Neural cell (in vitro differentiated cells): Measurements from ENCODE around the gene FUT7. TPM values are rescaled to one million over a fixed set of nuclear protein-coding genes. Genes with fewer than 3 reads are reported as not detected.

Experiments used
- H2AFZ ChIP-seq: fragments of 200-600, 300-800 bp; sonication (generic), shearing (Covaris generic); 2 replicates; pipeline ENCODE4 v1.6.0; 2014; ENCODE audit warnings: low read depth, mild to moderate bottlenecking, antibody characterized with exemption, low read length, moderate library complexity
- H3F3A ChIP-seq: fragments of 200-600 bp; shearing (Covaris generic); 2 replicates; pipeline ENCODE4 v1.6.1; 2016; ENCODE audit warnings: mild to moderate bottlenecking, moderate library complexity, mixed read lengths, antibody characterized with exemption, low read length; ENCODE audit not compliant: insufficient read depth, poor library complexity, severe bottlenecking
- H3K27ac ChIP-seq: fragments of 200-600, 300-800 bp; sonication (generic), shearing (Covaris generic); 2 replicates; pipeline ENCODE4 v1.5.1; 2014; ENCODE audit warnings: mild to moderate bottlenecking, low read length, moderate library complexity
- H3K27me3 ChIP-seq: fragments of 300-800, 200-600 bp; sonication (generic), shearing (Covaris generic); 2 replicates; pipeline ENCODE4 v1.6.0; 2014; ENCODE audit warnings: mild to moderate bottlenecking, low read depth, low read length, moderate library complexity; ENCODE audit not compliant: insufficient read depth
- H3K36me3 ChIP-seq: fragments of 300-800, 200-600 bp; sonication (generic), shearing (Covaris generic); 2 replicates; pipeline ENCODE4 v1.5.1; 2014; ENCODE audit warnings: mild to moderate bottlenecking, antibody characterized with exemption, low read length, moderate library complexity; ENCODE audit not compliant: insufficient read depth
- H3K4me2 ChIP-seq: fragments of 300-800, 200-600 bp; sonication (generic), shearing (Covaris generic); 2 replicates; pipeline ENCODE4 v1.6.0; 2014; ENCODE audit warnings: mild to moderate bottlenecking, low read length
- H3K4me3 ChIP-seq: fragments of 300-800, 200-600 bp; sonication (generic), shearing (Covaris generic); 2 replicates; pipeline ENCODE4 v1.5.1; 2014; ENCODE audit warnings: mild to moderate bottlenecking, low read length, moderate library complexity
- H3K79me2 ChIP-seq: fragments of 200-600 bp; shearing (Covaris generic); replicated peaks from 2 replicates; pipeline ENCODE4 v1.6.0; 2014; ENCODE audit warnings: mild to moderate bottlenecking, low read length, moderate library complexity; ENCODE audit not compliant: insufficient read depth
- H3K9ac ChIP-seq: fragments of 300-800, 200-600 bp; sonication (generic), shearing (Covaris generic); 2 replicates; pipeline ENCODE4 v1.6.1; 2016; ENCODE audit warnings: mild to moderate bottlenecking, low read length, mixed read lengths
- H3K9me2 ChIP-seq: fragments of 200-600 bp; shearing (Covaris generic); 2 replicates; pipeline ENCODE4 v1.6.1; 2016; ENCODE audit warnings: mild to moderate bottlenecking, low read length, mixed read lengths; ENCODE audit not compliant: insufficient read depth
- H3K9me3 ChIP-seq: fragments of 200-600, 300-800 bp; sonication (generic), shearing (Covaris generic); 2 replicates; pipeline ENCODE4 v1.6.1; 2016; ENCODE audit warnings: mild to moderate bottlenecking, mixed run types, low read length, moderate library complexity, mixed read lengths
- H4K20me1 ChIP-seq: fragments of 200-600 bp; shearing (Covaris generic); 2 replicates; pipeline ENCODE4 v1.6.1; 2016; ENCODE audit warnings: mild to moderate bottlenecking, mixed run types; ENCODE audit not compliant: insufficient read depth
- EP300 ChIP-seq: fragments of 450-650 bp; conservative IDR thresholded peaks from 2 replicates; pipeline ENCODE4 v1.6.1; 2014; ENCODE audit warnings: antibody characterized with exemption, mild to moderate bottlenecking, moderate library complexity; ENCODE audit not compliant: poor library complexity, severe bottlenecking
- EZH2 ChIP-seq: fragments of 200-600, 300-800 bp; shearing (Covaris generic), sonication (generic); IDR thresholded peaks from 2 replicates; pipeline ENCODE4 v1.6.1; 2014; ENCODE audit warnings: antibody characterized with exemption, low read length, borderline replicate concordance, mild to moderate bottlenecking; ENCODE audit not compliant: insufficient read depth, poor library complexity, severe bottlenecking
- MXI1 ChIP-seq: fragments of 450-650 bp; conservative IDR thresholded peaks from 2 replicates; pipeline ENCODE4 v1.6.1; 2014; ENCODE audit warnings: antibody characterized with exemption, mild to moderate bottlenecking; ENCODE audit not compliant: poor library complexity, severe bottlenecking
- POLR2AphosphoS5 ChIP-seq: IDR thresholded peaks from 2 replicates; pipeline ENCODE4 v1.6.1; 2012
- RAD21 ChIP-seq: fragments of 450-650 bp; conservative IDR thresholded peaks from 2 replicates; pipeline ENCODE4 v1.6.1; 2014; ENCODE audit warnings: antibody characterized with exemption, mild to moderate bottlenecking, moderate library complexity
- SMC3 ChIP-seq: fragments of 450-650 bp; conservative IDR thresholded peaks from 2 replicates; pipeline ENCODE4 v1.6.1; 2014; ENCODE audit warnings: antibody characterized with exemption, mild to moderate bottlenecking, moderate library complexity; ENCODE audit not compliant: poor library complexity
- TAF1 ChIP-seq: IDR thresholded peaks from 2 replicates; pipeline ENCODE4 v1.6.1; 2012; ENCODE audit warnings: low read depth
- polyA plus RNA-seq: library from polyadenylated mRNA; depleted of rRNA; stranded (reverse); fragments of >200 nt; gene quantifications from 2 replicates; pipeline ENCODE4 v1.2.3, GENCODE V29; 2014
- TF ChIP-seq, protein P1 (sequence below): IDR thresholded peaks from 2 replicates; pipeline ENCODE4 v1.6.1; 2012; ENCODE audit warnings: borderline replicate concordance
- TF ChIP-seq, protein P2 (sequence below): fragments of 450-650 bp; IDR thresholded peaks from 2 replicates; pipeline ENCODE4 v1.5.1; 2014; ENCODE audit warnings: antibody characterized with exemption, mild to moderate bottlenecking, moderate library complexity; ENCODE audit not compliant: poor library complexity, severe bottlenecking

Gene FUT7
- polyA plus RNA-seq, 1 donor from 2014 or later, result 0.69 TPM

DNA sequence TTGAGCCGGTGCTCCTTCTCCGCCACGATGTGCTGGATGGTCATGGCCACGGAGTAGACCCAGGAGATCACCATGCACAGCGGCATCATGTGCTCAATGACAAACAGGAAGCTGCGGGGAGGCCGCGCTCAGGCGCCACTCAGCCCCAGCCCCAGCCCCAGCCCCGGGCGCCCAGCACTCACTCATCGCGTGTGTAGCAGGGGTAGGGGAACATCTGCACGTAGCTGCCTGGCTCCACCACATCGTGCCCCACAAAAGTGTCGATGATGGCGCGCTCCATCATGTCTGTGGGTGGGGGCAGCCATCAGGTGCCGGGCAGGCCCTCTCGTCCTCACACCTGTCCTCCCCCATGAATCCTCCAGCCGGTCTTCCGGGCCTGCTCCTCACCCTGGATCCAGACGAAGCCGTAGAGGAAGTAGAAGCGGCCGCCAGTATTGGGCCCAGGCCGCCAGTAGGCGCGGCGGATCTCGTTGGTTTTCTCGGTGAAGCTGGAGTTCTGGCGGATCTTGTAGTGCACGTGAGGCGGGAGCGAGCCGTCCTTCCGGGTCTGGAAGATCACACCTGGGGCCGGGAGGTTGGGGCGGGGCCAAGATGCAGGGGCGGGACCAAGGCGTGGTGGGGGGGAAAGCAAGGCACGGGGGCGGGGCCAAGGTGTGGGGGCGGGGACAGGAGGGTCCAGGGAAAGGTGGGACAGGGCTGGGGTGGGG, 13.9 kb downstream of the FUT7 start:
- no peaks in the 10 kb centered on the region for H3K79me2 ChIP-seq
- no peak overlapping the region for H3K4me2 ChIP-seq
- TF ChIP-seq MXI1 (no peak), POLR2AphosphoS5 (no peak), EZH2 (no peak), SMC3 (no peak), RAD21 (no peak), EP300 (no peak), TAF1 (no peak)
- TF ChIP-seq, protein P1, sequence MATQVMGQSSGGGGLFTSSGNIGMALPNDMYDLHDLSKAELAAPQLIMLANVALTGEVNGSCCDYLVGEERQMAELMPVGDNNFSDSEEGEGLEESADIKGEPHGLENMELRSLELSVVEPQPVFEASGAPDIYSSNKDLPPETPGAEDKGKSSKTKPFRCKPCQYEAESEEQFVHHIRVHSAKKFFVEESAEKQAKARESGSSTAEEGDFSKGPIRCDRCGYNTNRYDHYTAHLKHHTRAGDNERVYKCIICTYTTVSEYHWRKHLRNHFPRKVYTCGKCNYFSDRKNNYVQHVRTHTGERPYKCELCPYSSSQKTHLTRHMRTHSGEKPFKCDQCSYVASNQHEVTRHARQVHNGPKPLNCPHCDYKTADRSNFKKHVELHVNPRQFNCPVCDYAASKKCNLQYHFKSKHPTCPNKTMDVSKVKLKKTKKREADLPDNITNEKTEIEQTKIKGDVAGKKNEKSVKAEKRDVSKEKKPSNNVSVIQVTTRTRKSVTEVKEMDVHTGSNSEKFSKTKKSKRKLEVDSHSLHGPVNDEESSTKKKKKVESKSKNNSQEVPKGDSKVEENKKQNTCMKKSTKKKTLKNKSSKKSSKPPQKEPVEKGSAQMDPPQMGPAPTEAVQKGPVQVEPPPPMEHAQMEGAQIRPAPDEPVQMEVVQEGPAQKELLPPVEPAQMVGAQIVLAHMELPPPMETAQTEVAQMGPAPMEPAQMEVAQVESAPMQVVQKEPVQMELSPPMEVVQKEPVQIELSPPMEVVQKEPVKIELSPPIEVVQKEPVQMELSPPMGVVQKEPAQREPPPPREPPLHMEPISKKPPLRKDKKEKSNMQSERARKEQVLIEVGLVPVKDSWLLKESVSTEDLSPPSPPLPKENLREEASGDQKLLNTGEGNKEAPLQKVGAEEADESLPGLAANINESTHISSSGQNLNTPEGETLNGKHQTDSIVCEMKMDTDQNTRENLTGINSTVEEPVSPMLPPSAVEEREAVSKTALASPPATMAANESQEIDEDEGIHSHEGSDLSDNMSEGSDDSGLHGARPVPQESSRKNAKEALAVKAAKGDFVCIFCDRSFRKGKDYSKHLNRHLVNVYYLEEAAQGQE, result no peak
- TF ChIP-seq, protein P2, sequence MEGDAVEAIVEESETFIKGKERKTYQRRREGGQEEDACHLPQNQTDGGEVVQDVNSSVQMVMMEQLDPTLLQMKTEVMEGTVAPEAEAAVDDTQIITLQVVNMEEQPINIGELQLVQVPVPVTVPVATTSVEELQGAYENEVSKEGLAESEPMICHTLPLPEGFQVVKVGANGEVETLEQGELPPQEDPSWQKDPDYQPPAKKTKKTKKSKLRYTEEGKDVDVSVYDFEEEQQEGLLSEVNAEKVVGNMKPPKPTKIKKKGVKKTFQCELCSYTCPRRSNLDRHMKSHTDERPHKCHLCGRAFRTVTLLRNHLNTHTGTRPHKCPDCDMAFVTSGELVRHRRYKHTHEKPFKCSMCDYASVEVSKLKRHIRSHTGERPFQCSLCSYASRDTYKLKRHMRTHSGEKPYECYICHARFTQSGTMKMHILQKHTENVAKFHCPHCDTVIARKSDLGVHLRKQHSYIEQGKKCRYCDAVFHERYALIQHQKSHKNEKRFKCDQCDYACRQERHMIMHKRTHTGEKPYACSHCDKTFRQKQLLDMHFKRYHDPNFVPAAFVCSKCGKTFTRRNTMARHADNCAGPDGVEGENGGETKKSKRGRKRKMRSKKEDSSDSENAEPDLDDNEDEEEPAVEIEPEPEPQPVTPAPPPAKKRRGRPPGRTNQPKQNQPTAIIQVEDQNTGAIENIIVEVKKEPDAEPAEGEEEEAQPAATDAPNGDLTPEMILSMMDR, result no peak
- H3K27ac ChIP-seq, result no peak overlapping the region
- H2AFZ ChIP-seq, result no peak overlapping the region
- H3K9me3 ChIP-seq, result no peaks in the 10 kb centered on the region
- H4K20me1 ChIP-seq, result no peaks in the 10 kb centered on the region
- H3K36me3 ChIP-seq, result peaks cover 7% of the 10 kb centered on the region
- no peak overlapping the region for H3K4me3 ChIP-seq
- no peaks in the 10 kb centered on the region for H3F3A ChIP-seq
- no peaks in the 10 kb centered on the region for H3K9me2 ChIP-seq
- no peak overlapping the region for H3K9ac ChIP-seq
- H3K27me3 ChIP-seq, result no peaks in the 10 kb centered on the region

DNA sequence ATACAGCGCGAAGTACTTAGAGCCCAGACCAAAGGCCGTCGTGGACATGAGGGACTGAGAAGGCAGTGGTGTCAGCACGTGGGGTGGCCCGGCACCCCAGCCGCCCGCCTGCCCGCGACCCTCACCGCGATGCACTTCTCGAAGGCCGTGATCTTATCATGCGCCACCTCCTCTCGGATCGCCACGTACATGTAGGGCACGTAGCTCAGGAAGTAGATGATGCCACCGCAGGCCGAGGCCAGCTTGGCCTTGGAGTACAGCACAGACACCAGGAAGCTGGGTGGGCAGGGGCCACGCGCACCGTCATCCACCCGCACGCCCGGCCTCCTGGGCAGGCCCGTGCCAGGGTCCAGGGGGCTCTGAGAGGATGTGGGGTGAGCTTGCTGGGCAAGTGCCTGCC, 14.8 kb downstream of the FUT7 start:
- no peaks in the 10 kb centered on the region for H3K27me3 ChIP-seq
- no peaks in the 10 kb centered on the region for H4K20me1 ChIP-seq
- no peak overlapping the region for H3K9ac ChIP-seq
- H3F3A ChIP-seq, result no peaks in the 10 kb centered on the region
- peaks cover 7% of the 10 kb centered on the region for H3K36me3 ChIP-seq
- H3K79me2 ChIP-seq, result no peaks in the 10 kb centered on the region
- H3K27ac ChIP-seq, result no peak overlapping the region
- no peaks in the 10 kb centered on the region for H3K9me3 ChIP-seq
- no peak overlapping the region for H2AFZ ChIP-seq
- H3K4me3 ChIP-seq, result no peak overlapping the region
- no peak overlapping the region for H3K4me2 ChIP-seq
- TF ChIP-seq RAD21 (no peak), TAF1 (no peak), POLR2AphosphoS5 (no peak), MXI1 (no peak), EP300 (no peak), EZH2 (no peak), SMC3 (no peak)
- TF ChIP-seq, protein P2, result no peak
- TF ChIP-seq, protein P1, result no peak
- no peaks in the 10 kb centered on the region for H3K9me2 ChIP-seq
